Measurements from ENCODE around the gene FGF22. TPM values are rescaled to one million over a fixed set of nuclear protein-coding genes. Genes with fewer than 3 reads are reported as not detected.

Gene FGF22
- total and polyA plus RNA-seq, 2 of the 4 experiments (the other 2 are of a cell fraction): 0.14 TPM; not detected in 1

- TF ChIP-seq CEBPB (IDR thresholded peaks at IDR 0.05; ENCODE audit: low read depth, low read length): no peak
These were observed 6.5 kb downstream of the FGF22 start (continued) for GRCh38 chr19:645912-646778.

GRCh38 chr19:646779-647565, 7.3 kb downstream of the FGF22 start:
- dilution Hi-C loops (cut with HindIII; ENCODE audit: low sequenced_read_pairs, unreplicated experiment): no loop called here
- no TSS peak for BruUV-seq (replicated peaks)
- WGBS, 2 experiments (ENCODE audit: extremely low coverage in 2 of 2, insufficient read length in 1 of 2): 94% methylated on average over 30 of the region's 48 CpGs; no CpG with 5 or more reads in 1 of the 2 experiments

More at GRCh38 chr19:646779-647565, 7.3 kb downstream of the FGF22 start:
- Histone ChIP-seq H2AK9ac (replicated peaks; ENCODE audit: low read depth, low read length, poor library complexity) (peak overlapping the region; percentile 55), H3K18ac (ENCODE audit: low read depth, low read length) (no peak overlapping the region), H3K4me2 (ENCODE audit: low read depth, low read length) (no peak overlapping the region), H4K91ac (ENCODE audit: insufficient read depth, low read depth, low read length) (no peak overlapping the region), H3K9ac (ENCODE audit: low read depth, low read length) (no peak overlapping the region), H4K8ac (ENCODE audit: low read depth in 2 of 2, low read length in 2 of 2) (no peak overlapping the region), H4K5ac (ENCODE audit: low read depth, low read length) (no peak overlapping the region), H3K4me1 (ENCODE audit: control insufficient read depth, insufficient read depth, low read length) (no peaks in the 10 kb centered on the region), H3K9me1 (ENCODE audit: insufficient read depth, low read length) (no peaks in the 10 kb centered on the region), H3K27ac (ENCODE audit: insufficient read depth, low read length) (no peak overlapping the region), H3K27me3 (ENCODE audit: control insufficient read depth, insufficient read depth, low read length) (no peaks in the 10 kb centered on the region), H4K20me1 (ENCODE audit: insufficient read depth, low read length) (peaks cover 5% of the 10 kb centered on the region; the same call in 1 of the 2 replicates), H3K4me3 (ENCODE audit: insufficient read depth, low read depth, low read length) (no peak overlapping the region), H3K4ac (ENCODE audit: low read depth, low read length) (no peak overlapping the region), H3K9me3 (ENCODE audit: control insufficient read depth, insufficient read depth, low read length) (no peaks in the 10 kb centered on the region), H2BK120ac (ENCODE audit: low read depth, low read length) (no peak overlapping the region), H3K56ac (ENCODE audit: extremely low read depth, insufficient read depth, low read length) (no peak overlapping the region), H2AK5ac (ENCODE audit: low read depth, low read length) (no peak overlapping the region), H2BK5ac (ENCODE audit: low read depth, low read length, poor library complexity, severe bottlenecking) (no peak overlapping the region), H3K36me3 (ENCODE audit: control insufficient read depth, insufficient read depth, low read length) (peaks cover 47% of the 10 kb centered on the region), H2BK20ac (ENCODE audit: low read depth, low read length) (no peak overlapping the region), H2AFZ (replicated peaks; ENCODE audit: low read length, poor library complexity) (no peak overlapping the region), H2BK15ac (ENCODE audit: low read depth, low read length) (no peak overlapping the region), H3K14ac (replicated peaks; ENCODE audit: low read depth, low read length) (no peak overlapping the region), H3K79me1 (ENCODE audit: low read depth in 1 of 2, low read length in 2 of 2) (peaks cover 0 to 9% of the 10 kb centered on the region in 2 experiments; a peak in 1 of 4 replicates), H3K23ac (ENCODE audit: low read depth, low read length) (no peak overlapping the region)
- TF ChIP-seq RFX5 (IDR thresholded peaks at IDR 0.05; ENCODE audit: low read depth, low read length) (no peak), MXI1 (IDR thresholded peaks at IDR 0.05; ENCODE audit: borderline replicate concordance, low read depth, low read length) (no peak), RCOR1 (IDR thresholded peaks at IDR 0.05; ENCODE audit: insufficient replicate concordance, low read length) (no peak), SMC3 (IDR thresholded peaks at IDR 0.05; ENCODE audit: low read depth, low read length) (no peak), MAZ (IDR thresholded peaks at IDR 0.05; ENCODE audit: borderline replicate concordance, low read depth, low read length) (no peak), CTCF (conservative IDR thresholded peaks at IDR 0.05; ENCODE audit: low read depth, low read length) (no peak), USF2 (IDR thresholded peaks at IDR 0.05; ENCODE audit: low read depth, low read length) (no peak)
- POLR2A ChIA-PET (ENCODE audit: unreplicated experiment): no interaction called here
- CTCF ChIA-PET: no interaction called here
- intact Hi-C loops (cut with micrococcal nuclease) (no loop called here), in situ Hi-C loops (cut with MboI; ENCODE audit: low sequenced_read_pairs) (no loop called here)
- ATAC-seq (ENCODE audit: low read depth): no peak
- DNase-seq: no peak

Data from IMR-90 (cell line).